ENCODE data around the gene KCNN1. TPM values are rescaled to one million over a fixed set of nuclear protein-coding genes. Genes with fewer than 3 reads are reported as not detected.

KCNN1 gene
- total and polyA plus RNA-seq, 2 donors (not counting 1 experiment from before 2014, with no cell fraction given): under 0.01 TPM; not detected in 1

DNA sequence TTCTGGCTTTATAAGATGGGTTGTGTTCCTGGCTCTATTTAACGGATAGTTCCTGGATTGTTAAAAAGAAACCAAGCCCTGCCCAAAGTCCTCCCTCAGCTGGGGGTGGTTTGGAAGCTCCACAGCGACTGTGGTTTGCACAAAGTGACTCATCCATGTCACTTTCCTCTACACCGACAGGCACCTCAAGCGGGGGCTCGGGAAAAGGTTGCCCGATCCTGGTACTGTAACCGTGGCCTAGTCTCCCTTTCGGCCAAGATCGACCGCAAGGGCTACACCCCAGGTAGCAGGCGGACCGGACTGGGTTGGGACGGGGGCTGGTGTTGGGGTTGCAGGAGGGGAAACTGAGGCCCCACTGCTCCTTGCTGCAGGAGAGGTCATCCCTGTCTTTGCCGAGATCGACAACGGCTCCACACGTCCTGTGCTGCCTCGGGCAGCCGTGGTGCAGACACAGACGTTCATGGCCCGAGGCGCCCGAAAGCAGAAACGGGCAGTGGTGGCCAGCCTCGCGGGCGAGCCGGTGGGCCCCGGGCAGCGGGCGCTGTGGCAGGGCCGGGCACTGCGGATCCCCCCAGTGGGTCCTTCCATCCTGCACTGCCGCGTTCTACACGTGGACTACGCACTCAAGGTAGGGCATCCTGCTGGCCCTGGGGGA, 42.6 kb downstream of the KCNN1 start:
- no peak for TF ChIP-seq EZH2 (IDR thresholded peaks at IDR 0.05; ENCODE audit: low read length, missing control alignments)
- TF ChIP-seq, protein P1, sequence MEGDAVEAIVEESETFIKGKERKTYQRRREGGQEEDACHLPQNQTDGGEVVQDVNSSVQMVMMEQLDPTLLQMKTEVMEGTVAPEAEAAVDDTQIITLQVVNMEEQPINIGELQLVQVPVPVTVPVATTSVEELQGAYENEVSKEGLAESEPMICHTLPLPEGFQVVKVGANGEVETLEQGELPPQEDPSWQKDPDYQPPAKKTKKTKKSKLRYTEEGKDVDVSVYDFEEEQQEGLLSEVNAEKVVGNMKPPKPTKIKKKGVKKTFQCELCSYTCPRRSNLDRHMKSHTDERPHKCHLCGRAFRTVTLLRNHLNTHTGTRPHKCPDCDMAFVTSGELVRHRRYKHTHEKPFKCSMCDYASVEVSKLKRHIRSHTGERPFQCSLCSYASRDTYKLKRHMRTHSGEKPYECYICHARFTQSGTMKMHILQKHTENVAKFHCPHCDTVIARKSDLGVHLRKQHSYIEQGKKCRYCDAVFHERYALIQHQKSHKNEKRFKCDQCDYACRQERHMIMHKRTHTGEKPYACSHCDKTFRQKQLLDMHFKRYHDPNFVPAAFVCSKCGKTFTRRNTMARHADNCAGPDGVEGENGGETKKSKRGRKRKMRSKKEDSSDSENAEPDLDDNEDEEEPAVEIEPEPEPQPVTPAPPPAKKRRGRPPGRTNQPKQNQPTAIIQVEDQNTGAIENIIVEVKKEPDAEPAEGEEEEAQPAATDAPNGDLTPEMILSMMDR (conservative IDR thresholded peaks at IDR 0.05 in 1 of 2, IDR thresholded peaks at IDR 0.05 in 1 of 2; ENCODE audit: low read depth in 1 of 2, low read length in 2 of 2): no peak
- Histone ChIP-seq H3K4me1 (ENCODE audit: control insufficient read depth, extremely low read depth, insufficient read depth, low read length) (peaks cover 5% of the 10 kb centered on the region), H2AFZ (ENCODE audit: low read length) (no peak overlapping the region), H3K27ac (ENCODE audit: insufficient read depth, low read length) (no peak overlapping the region), H3K27me3 (ENCODE audit: control insufficient read depth, insufficient read depth, low read length) (no peaks in the 10 kb centered on the region), H3K4me3 (replicated peaks in 1 of 4; ENCODE audit: control extremely low read depth in 1 of 4, insufficient read depth in 1 of 4, low read depth in 3 of 4, low read length in 4 of 4) (no peak overlapping the region), H3K9ac (ENCODE audit: insufficient read depth, low read length) (no peak overlapping the region), H3K9me3 (ENCODE audit: control insufficient read depth, insufficient read depth, low read depth, low read length) (no peaks in the 10 kb centered on the region), H3K79me2 (ENCODE audit: control insufficient read depth, insufficient read depth, low read length) (no peaks in the 10 kb centered on the region), H3K36me3 (ENCODE audit: control insufficient read depth, insufficient read depth, low read length) (peaks cover 9% of the 10 kb centered on the region), H4K20me1 (ENCODE audit: control insufficient read depth, extremely low read depth, insufficient read depth, low read length) (no peaks in the 10 kb centered on the region), H3K4me2 (ENCODE audit: extremely low read depth, insufficient read depth, low read length) (no peak overlapping the region)
- peak in 1 of 2 donors; percentile 39 for DNase-seq (ENCODE audit: low read depth in 2 of 2)

DNA sequence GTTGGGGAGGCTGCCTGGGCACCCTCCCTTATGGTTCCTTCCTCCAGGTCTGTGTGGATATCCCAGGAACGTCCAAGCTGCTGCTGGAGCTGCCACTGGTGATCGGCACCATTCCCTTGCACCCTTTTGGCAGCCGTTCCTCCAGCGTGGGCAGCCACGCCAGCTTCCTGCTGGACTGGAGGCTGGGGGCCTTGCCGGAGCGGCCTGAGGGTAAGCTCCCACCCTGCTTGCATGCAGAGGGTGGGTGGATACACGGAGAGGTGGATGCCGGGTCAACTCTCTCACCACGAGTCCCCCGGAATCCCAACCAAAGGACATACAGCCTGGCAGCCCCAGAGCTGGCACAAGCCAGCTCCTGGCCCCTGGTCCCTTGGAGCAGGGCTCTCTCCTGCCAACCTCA, 43.2 kb downstream of the KCNN1 start:
- Histone ChIP-seq H3K79me2 (ENCODE audit: control insufficient read depth, insufficient read depth, low read length) (no peaks in the 10 kb centered on the region), H4K20me1 (ENCODE audit: control insufficient read depth, extremely low read depth, insufficient read depth, low read length) (no peaks in the 10 kb centered on the region), H3K4me1 (ENCODE audit: control insufficient read depth, extremely low read depth, insufficient read depth, low read length) (peaks cover 5% of the 10 kb centered on the region), H3K9ac (ENCODE audit: insufficient read depth, low read length) (no peak overlapping the region), H3K9me3 (ENCODE audit: control insufficient read depth, insufficient read depth, low read depth, low read length) (no peaks in the 10 kb centered on the region), H3K27me3 (ENCODE audit: control insufficient read depth, insufficient read depth, low read length) (no peaks in the 10 kb centered on the region), H3K36me3 (ENCODE audit: control insufficient read depth, insufficient read depth, low read length) (peaks cover 9% of the 10 kb centered on the region), H3K4me3 (replicated peaks in 1 of 4; ENCODE audit: control extremely low read depth in 1 of 4, insufficient read depth in 1 of 4, low read depth in 3 of 4, low read length in 4 of 4) (no peak overlapping the region), H3K27ac (ENCODE audit: insufficient read depth, low read length) (no peak overlapping the region), H3K4me2 (ENCODE audit: extremely low read depth, insufficient read depth, low read length) (no peak overlapping the region), H2AFZ (ENCODE audit: low read length) (no peak overlapping the region)
- DNase-seq (ENCODE audit: low read depth in 2 of 2): no peak
- TF ChIP-seq, protein P1 (conservative IDR thresholded peaks at IDR 0.05 in 1 of 2, IDR thresholded peaks at IDR 0.05 in 1 of 2; ENCODE audit: low read depth in 1 of 2, low read length in 2 of 2): no peak
- TF ChIP-seq EZH2 (IDR thresholded peaks at IDR 0.05; ENCODE audit: low read length, missing control alignments): no peak

DNA sequence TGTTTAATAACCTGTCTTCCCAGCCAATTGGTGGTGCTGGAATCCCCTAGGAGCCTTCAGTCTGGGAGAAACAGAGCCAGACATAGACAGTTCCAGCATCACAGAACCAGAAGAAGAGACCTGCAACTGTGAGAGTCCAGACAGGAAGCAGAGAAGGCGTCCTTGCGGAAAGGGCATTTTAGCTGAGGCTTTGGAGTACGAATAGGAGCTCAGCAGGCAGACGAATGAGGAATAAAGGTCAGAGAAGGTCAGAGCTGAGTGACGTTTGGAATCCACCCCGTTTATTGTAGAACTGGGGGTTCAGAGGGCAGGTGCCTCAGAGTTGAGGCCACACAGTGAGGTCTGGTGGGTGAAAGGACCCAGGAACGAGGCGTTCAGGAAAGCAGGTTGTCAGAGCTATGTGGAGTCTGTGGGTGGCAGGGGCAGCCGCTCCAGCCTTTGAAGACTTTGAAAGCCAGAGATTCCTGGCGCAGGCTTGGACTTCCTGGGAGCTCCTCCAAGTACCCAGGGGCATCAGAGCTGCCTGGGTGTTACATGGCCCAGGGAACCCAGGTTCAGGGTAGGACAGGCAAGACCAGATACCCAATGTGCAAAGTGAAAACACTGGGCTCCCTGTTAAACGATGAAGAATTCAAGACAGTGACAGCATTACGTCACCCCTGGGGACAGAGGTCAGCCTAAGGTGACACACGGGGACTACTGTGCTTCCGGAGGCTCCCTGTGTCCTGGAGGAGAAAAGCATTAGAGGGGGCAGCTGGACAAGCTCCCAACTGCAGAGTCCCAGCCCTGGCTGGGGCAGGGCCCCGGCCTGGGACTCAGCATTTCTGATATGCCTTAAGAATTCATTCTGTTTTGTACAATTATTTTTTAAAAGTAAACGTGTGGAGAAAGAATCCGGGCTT, 46.6 kb downstream of the KCNN1 start:
- Histone ChIP-seq H3K36me3 (ENCODE audit: control insufficient read depth, insufficient read depth, low read length) (peaks cover 9% of the 10 kb centered on the region), H3K79me2 (ENCODE audit: control insufficient read depth, insufficient read depth, low read length) (no peaks in the 10 kb centered on the region), H3K9me3 (ENCODE audit: control insufficient read depth, insufficient read depth, low read depth, low read length) (no peaks in the 10 kb centered on the region), H4K20me1 (ENCODE audit: control insufficient read depth, extremely low read depth, insufficient read depth, low read length) (no peaks in the 10 kb centered on the region), H2AFZ (ENCODE audit: low read length) (no peak overlapping the region), H3K4me1 (ENCODE audit: control insufficient read depth, extremely low read depth, insufficient read depth, low read length) (peaks cover 3% of the 10 kb centered on the region), H3K9ac (ENCODE audit: insufficient read depth, low read length) (no peak overlapping the region), H3K4me2 (ENCODE audit: extremely low read depth, insufficient read depth, low read length) (no peak overlapping the region), H3K27me3 (ENCODE audit: control insufficient read depth, insufficient read depth, low read length) (no peaks in the 10 kb centered on the region), H3K4me3 (replicated peaks in 1 of 4; ENCODE audit: control extremely low read depth in 1 of 4, insufficient read depth in 1 of 4, low read depth in 3 of 4, low read length in 4 of 4) (no peak overlapping the region), H3K27ac (ENCODE audit: insufficient read depth, low read length) (no peak overlapping the region)
- DNase-seq (ENCODE audit: low read depth in 2 of 2): no peak
- TF ChIP-seq, protein P1 (conservative IDR thresholded peaks at IDR 0.05 in 1 of 2, IDR thresholded peaks at IDR 0.05 in 1 of 2; ENCODE audit: low read depth in 1 of 2, low read length in 2 of 2): no peak
- no peak for TF ChIP-seq EZH2 (IDR thresholded peaks at IDR 0.05; ENCODE audit: low read length, missing control alignments)
